Esophagus muscularis mucosa (tissue), 3 donors: ENCODE data around the gene CLDN7.

ENCODE experiments used
- EP300 ChIP-seq: sonication (generic); formaldehyde crosslinking; IDR thresholded peaks from one replicate; pipeline ENCODE4 v1.6.1; 2017; ENCODE audit warnings: antibody characterized with exemption
- POLR2AphosphoS5 ChIP-seq, 2 donors: sonication (generic); formaldehyde crosslinking; IDR thresholded peaks; one replicate each; pipeline ENCODE4 v1.6.1; 2017; ENCODE audit warnings: antibody characterized with exemption in 2 of 2

DNA sequence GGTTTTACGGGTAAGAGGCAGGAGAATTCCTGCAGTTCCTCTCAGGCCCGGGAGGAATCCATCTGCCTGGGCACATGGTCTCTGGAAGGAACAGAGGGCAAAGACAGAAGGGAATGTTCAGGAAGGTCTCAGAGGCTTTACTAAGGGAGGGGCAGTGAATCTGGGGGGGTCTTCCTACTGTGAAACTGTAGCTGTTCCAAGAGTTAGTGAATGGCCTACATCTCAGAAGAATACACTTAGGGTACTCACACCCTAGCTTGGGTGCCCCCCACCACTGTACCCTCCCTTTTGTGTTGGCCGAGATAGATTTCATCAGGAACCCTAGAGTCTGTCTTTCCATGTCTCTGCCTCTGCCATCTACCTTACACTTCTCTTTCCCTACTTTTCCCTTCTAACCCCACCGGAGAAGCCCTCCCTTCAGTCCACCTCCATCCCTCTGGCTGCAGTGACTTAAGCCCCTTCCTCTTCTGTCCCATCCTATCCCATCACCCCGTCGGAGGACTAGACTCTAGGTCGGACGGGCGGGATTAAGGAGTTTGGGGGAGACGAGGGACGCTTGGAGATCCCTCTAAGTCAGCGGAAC is 43.0 kb downstream of the CLDN7 start:
- TF ChIP-seq EP300, result no peak
- no peak for TF ChIP-seq POLR2AphosphoS5 (IDR thresholded peaks at IDR 0.05)
